ENCODE data around the gene BAAT.

The BAAT gene

GRCh38 chr9:101354765-101355708 lies 29.8 kb downstream of the BAAT start:
- H3K9ac ChIP-seq (ENCODE audit: low read depth, low read length, poor library complexity): no peak overlapping the region
- H2AK5ac ChIP-seq (ENCODE audit: low read depth, low read length): no peak overlapping the region
- H4K8ac ChIP-seq (ENCODE audit: low read depth, low read length): no peak overlapping the region
- H3K9me3 ChIP-seq (replicated peaks in 1 of 2; ENCODE audit: control insufficient read depth in 2 of 2, insufficient read depth in 1 of 2, low read depth in 1 of 2, low read length in 2 of 2): no peaks in the 10 kb centered on the region
- H3K4me2 ChIP-seq (ENCODE audit: insufficient read depth, low read length, poor library complexity, severe bottlenecking): no peak overlapping the region
- no peak overlapping the region for H2BK5ac ChIP-seq (ENCODE audit: low read length)
- no peak overlapping the region for H2BK120ac ChIP-seq (ENCODE audit: low read depth, low read length)
- H2AFZ ChIP-seq (ENCODE audit: low read length): no peak overlapping the region
- no peaks in the 10 kb centered on the region for H3K36me3 ChIP-seq (replicated peaks in 1 of 2; ENCODE audit: control insufficient read depth in 2 of 2, insufficient read depth in 2 of 2, low read length in 2 of 2)
- no peak overlapping the region for H3K23ac ChIP-seq (ENCODE audit: low read depth, low read length, poor library complexity)
- no peak overlapping the region for H3K18ac ChIP-seq (ENCODE audit: low read length)
- no peak overlapping the region for H3K27ac ChIP-seq (replicated peaks; ENCODE audit: low read length)
- H3K4me3 ChIP-seq (ENCODE audit: low read length in 2 of 2): no peak overlapping the region
- no peak overlapping the region for H3K14ac ChIP-seq (ENCODE audit: low read length)
- H2BK12ac ChIP-seq (ENCODE audit: low read length): no peak overlapping the region
- H3K4me1 ChIP-seq (ENCODE audit: control insufficient read depth in 2 of 2, insufficient read depth in 1 of 2, low read depth in 1 of 2, low read length in 2 of 2): no peaks in the 10 kb centered on the region
- no peak for DNase-seq (ENCODE audit: low spot score)
- WGBS, 2 donors (ENCODE audit: extremely low coverage in 2 of 2, insufficient read length in 2 of 2, insufficient replicate concordance in 1 of 2): no CpG with 5 or more reads among the region's 7 CpGs
- H3K27me3 ChIP-seq (ENCODE audit: control insufficient read depth in 3 of 3, insufficient read depth in 3 of 3, low read depth in 1 of 3, low read length in 3 of 3): peaks cover 0 to 4% (median 0%) of the 10 kb centered on the region in 3 experiments
- H4K91ac ChIP-seq (ENCODE audit: low read depth, low read length, poor library complexity): no peak overlapping the region
- no peaks in the 10 kb centered on the region for H3K79me1 ChIP-seq (ENCODE audit: low read depth, low read length)
- no peak overlapping the region for H2BK15ac ChIP-seq (ENCODE audit: low read length)
- H3K4ac ChIP-seq (ENCODE audit: low read length): no peak overlapping the region

- H2BK15ac ChIP-seq (ENCODE audit: low read length): no peak overlapping the region
- peaks cover 0 to 4% (median 0%) of the 10 kb centered on the region in 3 experiments for H3K27me3 ChIP-seq (ENCODE audit: control insufficient read depth in 3 of 3, insufficient read depth in 3 of 3, low read depth in 1 of 3, low read length in 3 of 3)
- H3K18ac ChIP-seq (ENCODE audit: low read length): no peak overlapping the region
- no peak overlapping the region for H4K91ac ChIP-seq (ENCODE audit: low read depth, low read length, poor library complexity)
- H3K36me3 ChIP-seq (replicated peaks in 1 of 2; ENCODE audit: control insufficient read depth in 2 of 2, insufficient read depth in 2 of 2, low read length in 2 of 2): no peaks in the 10 kb centered on the region
- no peak overlapping the region for H4K8ac ChIP-seq (ENCODE audit: low read depth, low read length)
- no CpG with 5 or more reads among the region's 5 CpGs for WGBS, 2 donors (ENCODE audit: extremely low coverage in 2 of 2, insufficient read length in 2 of 2, insufficient replicate concordance in 1 of 2)
- no peaks in the 10 kb centered on the region for H3K4me1 ChIP-seq (ENCODE audit: control insufficient read depth in 2 of 2, insufficient read depth in 1 of 2, low read depth in 1 of 2, low read length in 2 of 2)
- H2AFZ ChIP-seq (ENCODE audit: low read length): no peak overlapping the region
- H2BK12ac ChIP-seq (ENCODE audit: low read length): no peak overlapping the region
- H3K23ac ChIP-seq (ENCODE audit: low read depth, low read length, poor library complexity): no peak overlapping the region
- H3K27ac ChIP-seq (replicated peaks; ENCODE audit: low read length): no peak overlapping the region
- no peak overlapping the region for H3K4me3 ChIP-seq (ENCODE audit: low read length in 2 of 2)
- H3K9me3 ChIP-seq (replicated peaks in 1 of 2; ENCODE audit: control insufficient read depth in 2 of 2, insufficient read depth in 1 of 2, low read depth in 1 of 2, low read length in 2 of 2): no peaks in the 10 kb centered on the region
- H3K79me1 ChIP-seq (ENCODE audit: low read depth, low read length): no peaks in the 10 kb centered on the region
- H3K14ac ChIP-seq (ENCODE audit: low read length): no peak overlapping the region
- H3K9ac ChIP-seq (ENCODE audit: low read depth, low read length, poor library complexity): no peak overlapping the region
- no peak overlapping the region for H3K4me2 ChIP-seq (ENCODE audit: insufficient read depth, low read length, poor library complexity, severe bottlenecking)
- H2BK5ac ChIP-seq (ENCODE audit: low read length): no peak overlapping the region
- H2AK5ac ChIP-seq (ENCODE audit: low read depth, low read length): no peak overlapping the region
- H3K4ac ChIP-seq (ENCODE audit: low read length): no peak overlapping the region
- no peak overlapping the region for H2BK120ac ChIP-seq (ENCODE audit: low read depth, low read length)
- DNase-seq (ENCODE audit: low spot score): no peak
Measured at GRCh38 chr9:101354143-101354764, 30.6 kb downstream of the BAAT start.

- H3K36me3 ChIP-seq (replicated peaks in 1 of 2; ENCODE audit: control insufficient read depth in 2 of 2, insufficient read depth in 2 of 2, low read length in 2 of 2): no peaks in the 10 kb centered on the region
- H3K9ac ChIP-seq (ENCODE audit: low read depth, low read length, poor library complexity): no peak overlapping the region
- no peak overlapping the region for H3K27ac ChIP-seq (replicated peaks; ENCODE audit: low read length)
- no peak overlapping the region for H3K4me3 ChIP-seq (ENCODE audit: low read length in 2 of 2)
- H2AFZ ChIP-seq (ENCODE audit: low read length): no peak overlapping the region
- H3K4me2 ChIP-seq (ENCODE audit: insufficient read depth, low read length, poor library complexity, severe bottlenecking): no peak overlapping the region
- no peak overlapping the region for H2BK12ac ChIP-seq (ENCODE audit: low read length)
- H3K4ac ChIP-seq (ENCODE audit: low read length): no peak overlapping the region
- H3K23ac ChIP-seq (ENCODE audit: low read depth, low read length, poor library complexity): no peak overlapping the region
- no peak overlapping the region for H2AK5ac ChIP-seq (ENCODE audit: low read depth, low read length)
- H2BK5ac ChIP-seq (ENCODE audit: low read length): no peak overlapping the region
- no peak overlapping the region for H3K18ac ChIP-seq (ENCODE audit: low read length)
- H4K8ac ChIP-seq (ENCODE audit: low read depth, low read length): no peak overlapping the region
- no peak overlapping the region for H4K91ac ChIP-seq (ENCODE audit: low read depth, low read length, poor library complexity)
- H2BK120ac ChIP-seq (ENCODE audit: low read depth, low read length): no peak overlapping the region
- no CpG with 5 or more reads among the region's 2 CpGs for WGBS, 2 donors (ENCODE audit: extremely low coverage in 2 of 2, insufficient read length in 2 of 2, insufficient replicate concordance in 1 of 2)
- H3K79me1 ChIP-seq (ENCODE audit: low read depth, low read length): no peaks in the 10 kb centered on the region
- no peak overlapping the region for H2BK15ac ChIP-seq (ENCODE audit: low read length)
- H3K14ac ChIP-seq (ENCODE audit: low read length): no peak overlapping the region
- no peaks in the 10 kb centered on the region for H3K9me3 ChIP-seq (replicated peaks in 1 of 2; ENCODE audit: control insufficient read depth in 2 of 2, insufficient read depth in 1 of 2, low read depth in 1 of 2, low read length in 2 of 2)
- peaks cover 0 to 4% (median 0%) of the 10 kb centered on the region in 3 experiments for H3K27me3 ChIP-seq (ENCODE audit: control insufficient read depth in 3 of 3, insufficient read depth in 3 of 3, low read depth in 1 of 3, low read length in 3 of 3)
- no peaks in the 10 kb centered on the region for H3K4me1 ChIP-seq (ENCODE audit: control insufficient read depth in 2 of 2, insufficient read depth in 1 of 2, low read depth in 1 of 2, low read length in 2 of 2)
- DNase-seq (ENCODE audit: low spot score): no peak
Measured at GRCh38 chr9:101353683-101354082, 31.1 kb downstream of the BAAT start.

GRCh38 chr9:101352892-101353463 lies 31.8 kb downstream of the BAAT start:
- Histone ChIP-seq H4K91ac (ENCODE audit: low read depth, low read length, poor library complexity) (no peak overlapping the region), H2AFZ (ENCODE audit: low read length) (no peak overlapping the region), H3K9me3 (replicated peaks in 1 of 2; ENCODE audit: control insufficient read depth in 2 of 2, insufficient read depth in 1 of 2, low read depth in 1 of 2, low read length in 2 of 2) (no peaks in the 10 kb centered on the region), H2AK5ac (ENCODE audit: low read depth, low read length) (no peak overlapping the region), H3K18ac (ENCODE audit: low read length) (no peak overlapping the region), H3K36me3 (replicated peaks in 1 of 2; ENCODE audit: control insufficient read depth in 2 of 2, insufficient read depth in 2 of 2, low read length in 2 of 2) (no peaks in the 10 kb centered on the region), H3K27me3 (ENCODE audit: control insufficient read depth in 3 of 3, insufficient read depth in 3 of 3, low read depth in 1 of 3, low read length in 3 of 3) (peaks cover 0 to 5% (median 0%) of the 10 kb centered on the region in 3 experiments), H3K14ac (ENCODE audit: low read length) (no peak overlapping the region), H3K27ac (replicated peaks; ENCODE audit: low read length) (no peak overlapping the region), H2BK12ac (ENCODE audit: low read length) (no peak overlapping the region), H3K4me3 (ENCODE audit: low read length in 2 of 2) (no peak overlapping the region), H2BK5ac (ENCODE audit: low read length) (no peak overlapping the region), H4K8ac (ENCODE audit: low read depth, low read length) (no peak overlapping the region), H3K4me1 (ENCODE audit: control insufficient read depth in 2 of 2, insufficient read depth in 1 of 2, low read depth in 1 of 2, low read length in 2 of 2) (no peaks in the 10 kb centered on the region), H2BK15ac (ENCODE audit: low read length) (no peak overlapping the region), H2BK120ac (ENCODE audit: low read depth, low read length) (no peak overlapping the region), H3K4ac (ENCODE audit: low read length) (no peak overlapping the region), H3K79me1 (ENCODE audit: low read depth, low read length) (no peaks in the 10 kb centered on the region), H3K9ac (ENCODE audit: low read depth, low read length, poor library complexity) (no peak overlapping the region), H3K4me2 (ENCODE audit: insufficient read depth, low read length, poor library complexity, severe bottlenecking) (no peak overlapping the region), H3K23ac (ENCODE audit: low read depth, low read length, poor library complexity) (no peak overlapping the region)
- WGBS, 2 donors (ENCODE audit: extremely low coverage in 2 of 2, insufficient read length in 2 of 2, insufficient replicate concordance in 1 of 2): no CpG with 5 or more reads among the region's 6 CpGs
- DNase-seq (ENCODE audit: low spot score): no peak
